ENCODE data around the gene ARHGAP23. TPM values are rescaled to one million over a fixed set of nuclear protein-coding genes. Genes with fewer than 3 reads are reported as not detected.

ARHGAP23 gene, protein sequence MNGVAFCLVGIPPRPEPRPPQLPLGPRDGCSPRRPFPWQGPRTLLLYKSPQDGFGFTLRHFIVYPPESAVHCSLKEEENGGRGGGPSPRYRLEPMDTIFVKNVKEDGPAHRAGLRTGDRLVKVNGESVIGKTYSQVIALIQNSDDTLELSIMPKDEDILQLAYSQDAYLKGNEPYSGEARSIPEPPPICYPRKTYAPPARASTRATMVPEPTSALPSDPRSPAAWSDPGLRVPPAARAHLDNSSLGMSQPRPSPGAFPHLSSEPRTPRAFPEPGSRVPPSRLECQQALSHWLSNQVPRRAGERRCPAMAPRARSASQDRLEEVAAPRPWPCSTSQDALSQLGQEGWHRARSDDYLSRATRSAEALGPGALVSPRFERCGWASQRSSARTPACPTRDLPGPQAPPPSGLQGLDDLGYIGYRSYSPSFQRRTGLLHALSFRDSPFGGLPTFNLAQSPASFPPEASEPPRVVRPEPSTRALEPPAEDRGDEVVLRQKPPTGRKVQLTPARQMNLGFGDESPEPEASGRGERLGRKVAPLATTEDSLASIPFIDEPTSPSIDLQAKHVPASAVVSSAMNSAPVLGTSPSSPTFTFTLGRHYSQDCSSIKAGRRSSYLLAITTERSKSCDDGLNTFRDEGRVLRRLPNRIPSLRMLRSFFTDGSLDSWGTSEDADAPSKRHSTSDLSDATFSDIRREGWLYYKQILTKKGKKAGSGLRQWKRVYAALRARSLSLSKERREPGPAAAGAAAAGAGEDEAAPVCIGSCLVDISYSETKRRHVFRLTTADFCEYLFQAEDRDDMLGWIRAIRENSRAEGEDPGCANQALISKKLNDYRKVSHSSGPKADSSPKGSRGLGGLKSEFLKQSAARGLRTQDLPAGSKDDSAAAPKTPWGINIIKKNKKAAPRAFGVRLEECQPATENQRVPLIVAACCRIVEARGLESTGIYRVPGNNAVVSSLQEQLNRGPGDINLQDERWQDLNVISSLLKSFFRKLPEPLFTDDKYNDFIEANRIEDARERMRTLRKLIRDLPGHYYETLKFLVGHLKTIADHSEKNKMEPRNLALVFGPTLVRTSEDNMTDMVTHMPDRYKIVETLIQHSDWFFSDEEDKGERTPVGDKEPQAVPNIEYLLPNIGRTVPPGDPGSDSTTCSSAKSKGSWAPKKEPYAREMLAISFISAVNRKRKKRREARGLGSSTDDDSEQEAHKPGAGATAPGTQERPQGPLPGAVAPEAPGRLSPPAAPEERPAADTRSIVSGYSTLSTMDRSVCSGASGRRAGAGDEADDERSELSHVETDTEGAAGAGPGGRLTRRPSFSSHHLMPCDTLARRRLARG (N-terminal part only)
- total RNA-seq, result under 1 TPM in 1 of 2 experiments, not detected in 1; 0.73 TPM
- 0.14 TPM for polyA plus RNA-seq (2013, experiment 1 of 2)
- polyA plus RNA-seq (2013, experiment 2 of 2), result 0.53 TPM
- total RNA-seq, result 0 to 1.5 (median 0.39) reads per million in 172 experiments

DNA sequence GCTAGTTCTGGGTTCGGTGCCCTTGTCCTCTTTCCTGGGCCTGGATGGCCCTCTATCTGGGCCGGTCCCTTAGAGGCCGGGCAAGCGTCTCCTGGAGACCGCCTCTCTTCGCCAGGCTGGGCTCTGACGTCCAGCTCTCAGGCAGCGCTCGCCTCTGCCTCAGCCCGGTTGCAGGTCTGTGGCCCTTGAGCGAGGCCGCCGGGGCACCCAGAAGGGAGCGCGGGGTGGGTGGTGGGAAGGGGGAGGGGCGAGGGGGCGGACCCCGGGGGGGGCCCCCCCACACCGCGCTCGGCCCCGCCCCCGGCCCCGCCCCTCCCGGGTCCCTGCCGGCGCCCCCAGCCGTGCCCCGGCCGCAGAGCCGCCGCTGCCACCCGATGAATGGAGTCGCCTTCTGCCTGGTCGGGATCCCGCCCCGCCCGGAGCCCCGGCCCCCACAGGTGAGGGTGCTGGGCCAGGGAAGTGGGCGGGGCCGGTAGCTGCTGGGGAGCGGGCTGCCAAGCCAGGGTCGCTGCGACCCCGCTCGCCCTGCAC, at the start of gene ARHGAP23:
ARHGAP23 (plus strand) TSS at position 353 of the 531 bp plus-strand sequence; CDS start at position 375, 22 bp downstream.
- peak within 1 kb of the TSS; percentile 51 for H3K4me3 ChIP-seq (ENCODE audit: low read length)
- peak within 1 kb of the TSS; percentile 5 for H3K27ac Mint-ChIP-seq

DNA sequence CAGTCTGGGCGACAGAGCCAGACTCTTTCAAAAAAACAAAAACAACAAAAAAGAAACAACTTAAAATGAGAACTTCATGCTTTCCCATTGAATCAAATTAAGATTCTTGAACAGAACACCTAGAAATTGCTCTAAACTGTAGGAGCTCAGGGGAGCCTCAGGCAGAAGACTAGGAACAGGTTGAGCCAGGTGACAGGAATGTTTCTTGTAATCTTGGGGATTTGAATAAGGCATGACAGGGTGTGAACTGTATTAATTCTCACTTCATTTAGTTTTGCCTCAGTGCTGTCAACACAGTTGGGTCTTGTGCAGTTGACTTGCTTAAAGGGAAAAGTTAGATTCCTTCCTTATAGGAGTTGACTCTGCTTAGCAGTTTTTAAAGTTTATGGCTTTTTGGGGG, 48.8 kb upstream of the ARHGAP23 start:
- H3K9me3 Mint-ChIP-seq, result no peaks in the 10 kb centered on the region
- Histone ChIP-seq H3K27me3 (ENCODE audit: control insufficient read depth in 1 of 2, insufficient read depth in 2 of 2, low read length in 2 of 2) (no peaks in the 10 kb centered on the region), H3K9me3 (ENCODE audit: control insufficient read depth in 1 of 2, insufficient read depth in 1 of 2, low read length in 2 of 2) (no peaks in the 10 kb centered on the region), H3K36me3 (ENCODE audit: insufficient read depth, low read length) (peaks cover 26% of the 10 kb centered on the region), H3K4me1 (ENCODE audit: insufficient read depth, low read length) (no peaks in the 10 kb centered on the region), H3K27ac (ENCODE audit: low read depth in 1 of 2, low read length in 2 of 2) (no peak overlapping the region), H3K4me3 (ENCODE audit: low read length) (no peak overlapping the region)
- no peak for ATAC-seq (ENCODE audit: poor library complexity)
- no peak for DNase-seq
- no peak overlapping the region for H3K4me3 Mint-ChIP-seq
- intact Hi-C loops (cut with DNase I, micrococcal nuclease), result no loop called here
- H3K4me1 Mint-ChIP-seq (ENCODE audit: low read depth), result no peaks in the 10 kb centered on the region
- no peaks in the 10 kb centered on the region for H3K27me3 Mint-ChIP-seq
- TF ChIP-seq, protein P1, sequence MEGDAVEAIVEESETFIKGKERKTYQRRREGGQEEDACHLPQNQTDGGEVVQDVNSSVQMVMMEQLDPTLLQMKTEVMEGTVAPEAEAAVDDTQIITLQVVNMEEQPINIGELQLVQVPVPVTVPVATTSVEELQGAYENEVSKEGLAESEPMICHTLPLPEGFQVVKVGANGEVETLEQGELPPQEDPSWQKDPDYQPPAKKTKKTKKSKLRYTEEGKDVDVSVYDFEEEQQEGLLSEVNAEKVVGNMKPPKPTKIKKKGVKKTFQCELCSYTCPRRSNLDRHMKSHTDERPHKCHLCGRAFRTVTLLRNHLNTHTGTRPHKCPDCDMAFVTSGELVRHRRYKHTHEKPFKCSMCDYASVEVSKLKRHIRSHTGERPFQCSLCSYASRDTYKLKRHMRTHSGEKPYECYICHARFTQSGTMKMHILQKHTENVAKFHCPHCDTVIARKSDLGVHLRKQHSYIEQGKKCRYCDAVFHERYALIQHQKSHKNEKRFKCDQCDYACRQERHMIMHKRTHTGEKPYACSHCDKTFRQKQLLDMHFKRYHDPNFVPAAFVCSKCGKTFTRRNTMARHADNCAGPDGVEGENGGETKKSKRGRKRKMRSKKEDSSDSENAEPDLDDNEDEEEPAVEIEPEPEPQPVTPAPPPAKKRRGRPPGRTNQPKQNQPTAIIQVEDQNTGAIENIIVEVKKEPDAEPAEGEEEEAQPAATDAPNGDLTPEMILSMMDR (IDR thresholded peaks at IDR 0.05), result no peak
- H3K27ac Mint-ChIP-seq, result no peak overlapping the region
- H3K36me3 Mint-ChIP-seq (ENCODE audit: low read depth), result peaks cover 50% of the 10 kb centered on the region
- ChIA-PET CTCF (no interaction called here), POLR2A (no interaction called here)

More for the DNA sequence above, at the start of gene ARHGAP23:
- peak within 1 kb of the TSS; percentile 84 for H3K4me3 Mint-ChIP-seq
- H3K27me3 ChIP-seq (ENCODE audit: control insufficient read depth in 1 of 2, insufficient read depth in 2 of 2, low read length in 2 of 2), result peaks cover 9 to 18% of the 10 kb centered on the region in 2 experiments
- peaks cover 28% of the 10 kb centered on the region for H3K27me3 Mint-ChIP-seq
- CTCF ChIA-PET, result interaction anchor here (1.4 kb wide), 1 partner anchor 14 kb away, joined by 4 read pairs; no protein-coding TSS in a partner anchor
- no peaks in the 10 kb centered on the region for H3K36me3 ChIP-seq (ENCODE audit: insufficient read depth, low read length)
- H3K9me3 ChIP-seq (ENCODE audit: control insufficient read depth in 1 of 2, insufficient read depth in 1 of 2, low read length in 2 of 2), result no peaks in the 10 kb centered on the region
- intact Hi-C loops (cut with DNase I, micrococcal nuclease), result no loop called here
- TF ChIP-seq, protein P1 (IDR thresholded peaks at IDR 0.05), result no peak
- H3K27ac ChIP-seq (ENCODE audit: low read depth in 1 of 2, low read length in 2 of 2), result no peak within 1 kb of the TSS
- POLR2A ChIA-PET, result no interaction called here
- peak; percentile 49 for ATAC-seq (ENCODE audit: poor library complexity)
- peaks cover 18% of the 10 kb centered on the region for H3K4me1 ChIP-seq (ENCODE audit: insufficient read depth, low read length)
- no peaks in the 10 kb centered on the region for H3K9me3 Mint-ChIP-seq
- peaks cover 20% of the 10 kb centered on the region for H3K4me1 Mint-ChIP-seq (ENCODE audit: low read depth)
- peak in 13 of 14 experiments; percentile 8 to 66 (median 32) for DNase-seq
- no peaks in the 10 kb centered on the region for H3K36me3 Mint-ChIP-seq (ENCODE audit: low read depth)

Data from CD4-positive, alpha-beta T cell (primary cell).